NCI-H1417 (cell line): ENCODE measurements around the gene CFAP99.
A peak's percentile ranks its signal among the peaks of the same experiment; 100 is the strongest.

ENCODE experiments used
- DNase-seq, 3 experiments: peaks; one replicate each; lab custom pipeline; 2025; lab: John Stamatoyannopoulos, UW

Gene CFAP99

DNA sequence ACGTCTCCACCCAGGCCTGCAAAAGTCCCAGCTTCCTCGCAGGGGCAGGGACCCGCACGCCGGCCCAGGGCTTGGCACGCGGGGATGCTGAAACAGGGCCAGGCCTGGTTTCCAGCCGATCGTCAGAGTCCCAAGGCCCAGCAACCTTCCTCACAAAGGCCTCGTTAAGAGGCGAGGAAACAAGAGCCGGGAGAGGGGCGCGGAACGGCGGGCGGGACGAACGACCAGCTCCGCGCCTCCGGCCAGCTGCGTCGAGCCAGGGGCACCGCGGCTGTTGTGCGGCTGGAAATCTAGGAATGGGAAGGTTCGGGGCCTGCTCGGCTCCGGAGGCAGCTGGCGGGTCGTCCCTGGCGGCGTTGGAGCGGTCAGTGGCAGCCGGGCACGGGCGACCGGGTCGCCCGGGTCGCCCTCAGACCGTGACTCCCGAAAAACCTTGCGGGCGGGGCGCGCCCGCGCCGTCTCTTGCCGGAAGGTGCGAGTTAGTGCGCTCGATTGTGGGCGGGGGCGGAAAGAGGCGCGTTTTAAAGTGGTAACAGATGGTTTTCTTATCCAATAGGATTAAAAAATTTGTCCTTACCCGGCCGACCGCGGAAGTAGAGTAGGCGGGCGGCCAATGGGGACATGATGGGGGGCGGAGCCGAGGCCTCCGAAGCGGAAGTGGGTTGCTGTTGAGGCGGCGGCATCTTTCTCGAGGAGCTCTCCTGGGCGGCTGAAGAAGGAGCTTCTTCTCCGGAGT, 49.9 kb downstream of the CFAP99 start, which contains the start of gene RNF4:
TSS of gene RNF4 (plus strand) at position 651 of the 736 bp plus-strand sequence. CDS start 21,388 bp downstream, outside the sequence.
- peak; percentile 96 to 98 (median 98) for DNase-seq

DNA sequence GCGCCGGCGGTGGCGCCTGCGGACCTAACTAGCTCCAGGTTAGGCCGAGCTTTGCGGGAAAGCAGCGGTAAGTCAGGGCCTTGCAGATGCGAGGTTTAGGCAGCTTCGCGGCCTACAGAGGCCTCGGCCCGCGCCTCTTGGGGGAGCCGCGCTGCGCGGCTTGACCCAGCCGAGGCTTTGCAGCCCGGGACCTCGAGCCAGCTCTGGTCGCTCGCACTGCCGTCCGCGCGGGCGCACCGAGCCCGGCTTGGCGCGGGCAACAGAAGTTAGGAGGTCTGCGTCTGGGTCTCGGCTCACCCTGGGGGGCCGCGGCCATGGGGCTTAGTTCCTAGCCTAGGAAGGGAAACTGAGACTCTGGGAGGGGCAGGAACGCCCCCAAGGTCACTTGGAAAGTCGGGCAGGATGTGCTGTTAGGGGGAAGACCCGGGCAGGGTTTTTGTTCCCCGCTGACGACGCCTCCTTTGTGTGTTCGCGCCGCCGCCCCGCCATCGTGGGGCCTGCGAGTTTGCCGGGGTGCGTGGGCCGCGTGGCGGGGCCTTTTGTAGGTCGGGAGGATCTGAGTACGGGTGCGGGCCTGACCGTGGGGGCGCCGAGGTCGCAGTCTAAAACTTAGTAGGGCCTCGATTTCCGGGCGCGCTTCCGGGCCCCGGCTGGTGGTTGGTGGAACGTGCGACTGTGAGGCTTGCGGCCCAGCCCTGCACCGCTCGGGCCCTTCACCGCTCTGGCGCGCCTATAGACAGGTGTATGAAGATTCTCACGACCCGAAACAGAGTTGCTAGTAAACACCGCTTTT, 50.6 kb downstream of the CFAP99 start:
- peak; percentile 15 to 73 (median 63) for DNase-seq

DNA sequence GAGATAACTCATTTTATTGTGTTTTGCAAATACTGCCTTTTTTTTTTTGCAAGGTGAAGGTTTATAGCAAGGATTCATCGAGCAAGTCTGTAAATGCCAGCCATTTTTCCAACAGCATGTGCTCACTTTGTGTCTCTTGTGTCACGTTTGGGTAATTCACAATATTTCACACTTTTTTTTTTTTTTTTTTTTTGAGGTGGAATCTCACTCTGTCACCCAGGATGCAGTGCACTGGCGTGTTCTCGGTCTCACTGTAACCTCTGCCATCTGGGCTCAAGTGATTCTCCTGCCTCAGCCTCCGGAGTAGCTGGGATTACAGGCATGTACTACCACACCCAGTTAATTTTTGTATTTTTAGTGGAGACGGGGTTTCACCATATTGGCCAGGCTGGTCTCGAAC, 52.0 kb downstream of the CFAP99 start:
- no peak for DNase-seq

DNA sequence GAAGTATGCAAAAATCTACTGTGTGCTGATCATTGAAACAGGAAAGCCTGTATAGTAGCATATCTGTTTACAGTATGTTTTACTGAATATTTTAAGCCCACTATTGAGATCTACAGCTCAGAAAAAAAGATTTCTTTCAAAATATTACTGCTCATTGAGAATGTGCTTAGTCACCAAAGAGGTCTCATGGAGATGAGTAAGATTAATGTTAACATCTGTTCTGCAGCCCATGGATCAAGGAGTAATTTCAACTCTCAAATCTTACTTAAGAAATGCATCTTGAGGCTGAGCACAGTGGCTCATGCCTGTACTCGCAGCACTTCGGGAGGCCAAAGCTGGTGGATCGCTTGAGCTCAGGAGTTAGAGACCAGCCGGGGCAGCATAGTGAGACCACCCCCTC, 53.4 kb downstream of the CFAP99 start:
- no peak for DNase-seq

DNA sequence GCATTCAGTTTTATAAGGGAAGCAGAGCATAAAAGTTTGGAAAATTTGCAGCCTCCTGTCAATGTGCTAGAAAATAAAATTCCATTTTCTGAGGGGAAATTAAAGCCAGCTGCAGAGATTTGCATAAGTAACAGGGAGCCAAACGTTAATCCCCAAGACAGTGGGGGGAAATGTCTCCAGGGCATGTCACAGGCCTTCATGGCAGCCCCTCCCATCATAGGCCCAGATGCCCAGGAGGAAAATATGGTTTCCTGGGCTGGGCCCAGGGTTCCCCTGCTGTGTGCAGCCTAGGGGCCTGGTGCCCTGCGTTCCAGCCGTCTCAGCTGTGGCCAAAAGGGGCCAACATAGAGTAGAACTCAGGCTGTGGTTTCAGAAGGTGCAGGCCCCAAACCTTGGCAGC, 59.5 kb downstream of the CFAP99 start:
- no peak for DNase-seq

DNA sequence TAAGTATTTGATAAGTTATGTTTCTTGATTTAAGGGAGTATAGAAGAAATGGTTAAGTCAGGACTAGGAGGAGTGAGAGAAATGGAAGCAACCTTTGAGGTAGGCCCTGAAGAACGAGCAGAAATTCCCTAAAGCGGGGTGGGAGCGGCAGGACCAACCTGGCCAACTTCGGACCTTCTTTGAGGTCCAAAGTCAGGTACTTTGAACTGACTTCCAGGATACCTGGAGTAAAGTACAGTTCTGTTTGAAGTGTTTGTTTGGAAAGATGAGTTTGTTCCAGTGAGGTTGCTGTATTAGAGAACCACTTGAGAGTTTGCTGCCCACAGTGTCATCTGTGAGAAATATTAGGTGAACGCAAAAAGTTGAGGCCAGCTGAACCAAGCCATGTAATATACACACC, 61.9 kb downstream of the CFAP99 start:
- no peak for DNase-seq

DNA sequence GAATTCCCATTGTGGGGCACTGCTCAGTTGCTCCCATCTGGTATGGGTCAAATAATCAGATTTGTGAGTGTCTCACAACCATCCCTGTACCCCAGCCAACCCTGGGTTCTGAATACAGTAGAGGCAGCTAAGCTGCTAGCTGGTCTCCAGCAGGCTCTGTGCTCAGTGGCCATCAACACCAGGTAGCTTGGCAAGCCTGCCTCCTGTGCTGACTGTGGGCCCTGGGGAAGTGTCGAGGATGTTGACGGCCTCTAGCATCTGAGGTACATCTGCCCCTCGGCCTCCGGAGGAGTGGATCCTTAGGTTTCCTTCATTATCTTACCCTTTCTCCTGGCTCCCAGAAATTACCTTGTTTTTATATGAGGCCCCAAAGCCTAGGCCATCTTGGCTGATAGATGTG, 63.4 kb downstream of the CFAP99 start:
- DNase-seq, result no peak

DNA sequence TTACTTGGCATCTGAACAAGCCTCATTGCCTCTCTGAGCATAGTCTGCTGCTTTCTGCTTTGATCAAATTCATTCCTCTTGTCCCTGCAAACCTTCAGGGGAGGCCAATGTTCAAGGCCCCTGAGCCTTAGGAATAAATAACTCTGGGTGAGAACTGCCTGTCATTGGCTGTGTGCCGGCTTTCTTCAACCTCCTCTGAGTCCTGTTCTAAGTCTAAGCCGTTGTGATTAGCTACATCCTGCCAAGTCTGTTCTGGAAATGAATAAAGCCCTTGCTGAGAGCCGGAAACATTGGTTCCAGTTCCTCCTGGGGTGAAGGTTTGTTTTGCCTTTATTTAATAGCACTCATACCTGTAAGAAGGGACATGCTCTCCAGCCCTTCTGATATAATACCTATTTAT, 63.9 kb downstream of the CFAP99 start:
- DNase-seq, result peak in 1 of 3 experiments; percentile 4

DNA sequence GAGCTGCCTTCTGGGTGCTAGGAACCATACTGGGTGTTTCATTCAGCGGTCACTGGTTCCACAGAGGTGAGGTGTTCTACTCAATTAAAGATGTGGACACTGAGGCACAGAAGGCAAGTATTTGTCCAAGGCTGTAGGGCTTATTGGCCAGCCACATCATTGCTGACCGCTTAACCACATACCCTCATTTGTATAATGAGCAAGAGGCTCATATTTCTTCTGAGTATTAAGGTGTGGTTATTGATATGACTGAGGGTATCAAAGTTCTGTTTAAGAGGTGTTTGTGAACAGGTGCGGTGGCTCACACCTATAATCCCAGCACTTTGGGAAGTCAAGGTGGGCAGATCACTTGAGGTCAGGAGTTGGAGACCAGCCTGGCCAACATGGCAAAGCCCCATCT, 64.5 kb downstream of the CFAP99 start:
- no peak for DNase-seq

DNA sequence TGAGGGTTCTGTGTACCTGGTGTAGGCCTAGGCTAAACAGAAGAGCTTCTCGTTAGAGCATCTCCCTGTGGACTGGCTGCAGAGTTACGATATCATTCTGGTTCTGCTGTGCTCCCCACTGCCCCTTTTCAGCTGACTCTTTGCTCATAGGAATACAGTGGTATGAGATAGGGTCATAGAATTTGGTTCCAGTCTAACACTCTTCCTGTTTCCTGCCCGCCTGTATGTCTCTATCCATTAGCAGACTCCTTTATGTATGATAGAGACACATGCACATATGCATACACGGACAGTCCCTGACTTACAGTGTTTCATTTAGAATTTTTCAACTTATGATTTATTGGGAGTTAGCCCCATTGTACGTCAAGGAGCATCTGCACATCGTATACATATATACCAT, 65.4 kb downstream of the CFAP99 start:
- DNase-seq, result no peak

DNA sequence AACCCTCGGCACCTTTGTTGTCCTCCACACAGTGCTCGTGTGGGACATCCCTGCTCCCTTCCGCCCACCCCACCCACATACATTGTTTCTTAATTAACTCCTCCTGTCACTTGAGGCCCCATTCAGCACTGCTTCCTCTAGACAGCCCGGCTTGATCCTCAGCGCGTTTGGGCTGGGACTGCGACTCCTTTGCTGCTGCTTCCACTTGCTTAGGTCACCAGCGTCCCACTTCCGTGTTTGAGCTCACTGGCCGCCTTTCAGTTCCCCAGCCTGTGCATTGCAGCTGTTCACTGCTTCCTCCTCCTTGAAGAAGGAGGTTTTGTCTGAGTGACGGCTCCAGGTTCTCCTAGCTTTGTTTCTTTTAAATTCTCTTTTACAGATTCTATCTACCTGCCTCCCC, 66.2 kb downstream of the CFAP99 start:
- DNase-seq, result no peak

DNA sequence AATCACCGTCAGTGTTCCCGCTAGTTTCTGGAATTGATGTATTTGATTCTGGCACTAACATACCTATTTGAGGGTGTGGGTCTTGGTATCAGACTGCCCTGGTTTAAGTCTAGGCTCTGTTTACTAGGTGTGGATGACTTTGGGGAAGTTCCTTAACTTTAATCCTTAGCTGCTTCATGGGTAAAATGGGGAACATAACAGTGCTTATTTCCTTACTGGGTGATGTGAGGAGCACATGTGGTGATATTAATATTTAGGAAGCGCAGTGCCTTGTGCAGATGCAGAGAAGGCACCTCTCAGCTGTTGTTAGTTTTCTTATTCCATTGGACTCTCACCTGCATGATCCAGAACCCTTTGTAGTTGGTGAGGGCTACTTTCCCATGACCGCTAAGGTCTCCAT, 67.2 kb downstream of the CFAP99 start:
- DNase-seq, result no peak

DNA sequence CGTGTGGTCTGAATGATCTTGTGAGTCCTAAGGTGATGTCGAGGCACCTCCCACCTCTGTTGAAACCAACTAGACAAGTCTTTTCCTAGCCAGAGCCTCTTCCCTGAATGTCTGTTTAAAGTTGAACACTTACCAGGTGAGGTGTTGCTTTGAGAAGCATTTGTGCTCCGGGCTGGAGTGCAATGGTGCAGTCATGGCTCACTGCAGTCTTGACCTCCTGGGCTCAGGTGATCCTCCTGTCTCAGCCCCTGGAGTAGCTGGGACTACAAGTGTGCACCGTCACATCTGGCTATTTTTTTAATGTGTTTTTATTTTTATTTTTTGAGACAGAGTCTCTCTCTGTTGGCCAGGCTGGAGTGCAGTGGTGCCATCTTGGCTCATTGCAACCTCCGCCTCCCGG, 68.2 kb downstream of the CFAP99 start:
- no peak for DNase-seq

DNA sequence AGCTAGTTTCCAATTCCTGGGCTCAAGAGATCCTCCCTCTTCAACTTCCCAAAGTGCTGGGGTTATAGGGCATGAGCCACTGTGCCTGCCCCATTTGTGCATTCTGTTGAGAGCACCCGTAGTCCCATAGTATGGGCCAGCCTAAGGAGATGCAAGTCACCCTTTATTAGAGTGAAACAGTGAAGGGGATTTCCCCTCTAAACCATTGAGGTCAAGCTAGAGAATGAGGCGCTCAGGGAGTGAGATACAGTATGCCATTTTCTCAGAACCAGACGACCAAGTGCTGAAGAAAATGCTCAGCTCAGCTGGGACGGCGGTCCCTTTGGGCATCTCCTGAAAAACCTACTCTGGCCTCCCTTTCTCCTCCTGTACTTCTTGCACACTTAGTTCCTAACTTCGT, 68.9 kb downstream of the CFAP99 start:
- no peak for DNase-seq

DNA sequence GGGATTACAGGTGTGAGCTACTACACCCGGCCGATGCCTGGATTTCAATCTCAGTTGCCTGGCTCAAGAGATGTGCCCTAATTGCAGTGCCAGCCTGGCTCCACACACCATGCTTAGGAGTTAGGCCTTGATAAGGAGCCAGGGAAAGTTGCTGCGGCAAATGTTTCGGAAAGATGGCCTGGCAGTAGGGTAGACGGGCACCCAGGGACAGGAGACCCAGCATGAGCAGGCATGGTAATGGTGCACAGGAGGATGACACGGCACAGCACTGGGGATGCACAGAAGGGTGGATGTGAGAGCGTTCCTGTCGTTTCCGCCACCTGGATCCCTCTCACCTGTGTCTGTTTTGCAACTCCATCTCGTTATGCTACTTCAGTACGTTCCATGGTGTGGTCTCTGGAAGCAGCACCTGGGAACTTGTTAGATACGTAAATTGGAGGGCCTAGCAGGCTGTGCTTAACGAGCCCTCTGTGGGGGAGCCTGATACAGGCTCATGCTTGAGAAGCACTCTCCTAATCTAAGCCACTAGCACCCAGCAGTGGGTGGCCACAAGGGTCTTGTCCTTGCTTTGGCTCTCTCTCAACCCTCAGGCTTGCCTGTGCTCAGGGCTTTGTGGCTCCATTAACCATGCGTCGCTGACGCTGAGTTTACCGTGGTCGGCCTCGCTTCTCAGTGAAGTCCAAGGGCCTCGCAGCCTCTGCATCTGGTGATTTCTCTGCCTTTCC, 70.5 kb downstream of the CFAP99 start:
- DNase-seq, result no peak

DNA sequence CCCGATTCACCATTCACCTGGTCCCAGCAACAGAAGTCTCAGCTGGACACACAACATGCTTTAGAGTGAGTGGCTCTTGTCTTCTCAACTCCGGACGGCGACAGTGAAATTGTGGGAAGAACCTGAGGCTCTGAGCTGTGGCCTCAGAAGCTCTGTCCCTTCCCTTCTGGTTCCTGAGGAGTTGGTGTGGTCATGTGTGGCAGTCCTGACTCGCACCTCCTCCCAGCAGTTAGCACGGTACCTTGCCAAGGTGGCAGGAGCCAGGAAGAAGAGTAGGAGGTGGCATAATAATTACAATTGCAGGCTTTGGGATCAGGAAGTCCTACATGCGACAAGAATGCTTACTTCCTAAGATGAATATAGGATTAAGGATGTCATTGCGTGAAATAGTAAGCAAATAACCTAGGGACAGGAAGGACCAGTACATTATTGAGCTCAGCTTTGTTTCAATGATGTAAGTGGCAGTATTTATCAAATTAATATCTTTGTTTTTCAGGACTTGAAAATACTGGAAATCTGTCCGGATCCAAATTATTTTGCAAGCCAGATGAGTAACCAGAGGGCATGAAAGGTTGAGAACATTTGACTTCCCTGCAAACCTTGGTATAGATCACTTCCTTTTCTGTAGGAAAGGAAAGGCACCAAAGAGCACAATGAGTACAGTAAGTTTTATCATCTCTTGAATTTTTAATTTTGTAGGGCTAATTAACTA, 71.2 kb downstream of the CFAP99 start:
- no peak for DNase-seq

DNA sequence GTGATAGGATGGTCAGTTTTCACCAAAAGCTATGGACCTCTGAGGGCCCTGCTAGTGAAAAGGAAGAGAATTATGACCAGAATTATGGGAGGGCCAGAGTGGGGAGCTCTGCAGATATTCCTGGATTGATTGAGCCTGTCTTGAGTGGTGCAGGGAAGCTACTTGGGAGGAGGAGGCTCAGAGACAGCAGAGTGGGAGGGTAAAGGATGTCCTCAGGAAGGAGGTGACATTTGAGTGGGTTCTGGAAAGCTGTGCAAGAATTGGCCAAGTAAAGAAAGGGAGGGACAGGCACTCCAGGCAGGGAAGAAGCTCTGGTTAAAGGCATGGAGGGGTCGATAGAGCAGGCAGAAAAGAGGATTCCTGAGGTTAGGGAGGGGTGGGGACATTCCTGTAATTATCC, 74.2 kb downstream of the CFAP99 start:
- no peak for DNase-seq

DNA sequence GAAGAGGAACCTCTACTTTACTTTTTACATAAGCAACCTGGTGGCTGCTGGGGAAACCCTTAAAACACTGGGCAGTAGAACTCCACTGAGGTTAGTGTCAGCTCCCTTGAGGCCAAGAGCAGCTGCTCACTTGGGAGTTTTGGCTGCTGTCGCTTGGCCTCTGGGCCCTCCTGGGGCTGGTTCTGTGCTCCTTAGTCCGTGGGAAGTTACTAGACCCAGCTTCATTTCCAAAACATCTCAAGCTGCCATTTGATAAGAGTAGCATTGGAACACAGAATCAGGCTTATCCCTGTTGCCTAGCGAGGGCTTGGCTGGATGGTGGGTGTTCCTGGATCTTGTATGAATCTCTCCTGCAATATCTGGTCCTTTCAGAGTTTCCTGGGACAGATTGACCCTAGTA, 76.2 kb downstream of the CFAP99 start:
- DNase-seq, result no peak

DNA sequence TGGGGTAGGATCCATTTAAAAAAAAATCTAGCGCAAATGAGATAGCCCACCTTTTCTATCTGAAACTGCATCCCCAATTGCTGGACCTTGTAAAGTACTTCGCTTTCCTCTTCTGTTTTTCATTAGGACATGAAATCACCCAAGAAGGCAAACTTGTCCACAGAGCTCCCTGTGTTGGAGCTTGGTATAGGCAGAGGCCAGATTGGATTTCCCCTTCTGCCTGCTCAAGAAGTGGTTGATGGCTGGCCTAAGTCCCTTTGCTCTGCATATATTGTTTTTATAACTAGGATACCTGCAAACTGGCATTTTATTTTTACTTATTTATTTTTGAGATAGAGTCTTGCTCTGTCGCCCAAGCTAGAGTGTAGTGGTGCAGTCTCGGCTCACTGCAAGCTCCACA, 78.6 kb downstream of the CFAP99 start:
- no peak for DNase-seq

DNA sequence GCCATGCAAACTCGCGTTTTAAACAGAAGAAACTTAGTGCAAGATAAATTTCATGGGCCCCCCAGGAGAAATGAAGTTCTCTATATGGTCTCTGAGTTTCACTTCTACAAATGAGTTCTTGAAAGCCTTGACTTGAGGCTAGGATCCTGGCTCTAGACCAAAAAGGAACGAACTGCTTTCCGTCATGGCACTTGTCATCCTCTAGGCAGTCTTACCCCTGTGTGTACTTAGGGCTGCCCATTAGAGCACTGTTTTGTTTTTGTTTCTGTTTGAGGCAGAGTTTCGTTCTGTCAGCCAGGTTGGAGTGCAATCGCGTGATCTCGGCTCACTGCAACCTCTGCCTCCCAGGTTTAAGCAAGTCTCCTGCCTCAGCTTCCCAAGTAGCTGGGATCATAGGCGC, 79.2 kb downstream of the CFAP99 start:
- no peak for DNase-seq

DNA sequence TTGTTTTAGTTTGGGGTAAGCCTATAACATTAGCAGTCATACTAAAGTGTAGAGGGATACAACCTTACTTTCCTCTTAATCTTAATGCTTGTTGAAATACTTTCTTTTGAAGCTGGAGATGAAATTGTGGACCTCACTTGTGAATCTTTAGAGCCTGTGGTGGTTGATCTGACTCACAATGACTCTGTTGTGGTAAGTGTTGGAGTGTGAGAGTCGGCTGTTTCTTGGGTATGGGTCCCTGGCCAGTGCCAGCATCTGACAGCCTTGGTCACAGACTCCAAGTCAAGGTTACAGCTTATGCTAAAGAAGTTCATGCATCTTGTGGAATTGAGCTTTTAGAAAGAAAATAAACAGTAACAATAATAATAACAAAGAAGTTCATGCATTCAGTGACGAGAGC, 81.8 kb downstream of the CFAP99 start:
- DNase-seq, result no peak

DNA sequence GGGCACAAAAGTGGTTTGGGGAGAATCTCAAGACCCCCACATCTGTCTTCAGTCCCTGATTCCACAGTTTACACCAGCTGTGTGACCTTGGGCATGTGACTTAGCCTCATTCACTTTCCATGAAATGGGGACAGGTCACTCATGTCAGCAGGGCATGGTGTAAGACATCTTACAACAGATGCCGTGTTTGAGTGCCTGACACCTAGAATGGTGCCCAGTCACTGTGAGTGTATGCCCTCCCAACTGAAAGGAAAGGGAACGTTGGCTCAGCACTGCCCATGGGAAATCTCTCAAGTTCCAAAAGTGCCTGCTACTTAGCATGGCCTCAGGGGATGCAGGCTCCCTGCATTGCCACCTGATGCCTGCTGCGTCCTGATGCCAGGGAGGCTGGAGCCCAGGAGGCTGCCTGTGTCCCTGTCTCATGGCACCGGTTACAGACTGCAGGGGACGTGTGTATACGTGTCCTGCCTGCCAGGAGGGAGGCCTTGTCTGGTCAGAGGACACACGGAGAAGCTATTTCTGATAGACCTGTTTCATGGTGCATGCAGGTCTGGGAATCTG, 82.4 kb downstream of the CFAP99 start:
- DNase-seq, result no peak
